HepG2 (cell line): ENCODE results near the gene OGFOD3. TPM values are rescaled to one million over a fixed set of nuclear protein-coding genes. Genes with fewer than 3 reads are reported as not detected.

Source experiments
- AGO2 ChIP-seq: fragments of 200-400 bp; formaldehyde crosslinking; optimal IDR thresholded peaks from 2 replicates; pipeline ENCODE3; 2017; ENCODE audit warnings: mild to moderate bottlenecking, low read depth, low read length, moderate library complexity
- ARNT2 ChIP-seq: sonication (generic); formaldehyde crosslinking; IDR thresholded peaks from 2 replicates; pipeline ENCODE4 v1.8.0; 2022; ENCODE audit warnings: mild to moderate bottlenecking, low read depth, missing genetic modification reagents, moderate library complexity
- CEBPB ChIP-seq: IDR thresholded peaks from 2 replicates; pipeline ENCODE4 v1.6.1; 2011; ENCODE audit warnings: low read depth, low read length, improper control_type of control experiment, borderline replicate concordance
- FOXA1 ChIP-seq, 2 experiments: fragments of 450-650 bp in 1 of 2; sonication (generic) in 1 of 2; formaldehyde crosslinking in 1 of 2; IDR thresholded peaks; 2 replicates each; pipeline versions ENCODE4 v1.4.0 to v1.6.1; 2016 to 2020; ENCODE audit warnings: missing genetic modification reagents in 1 of 2
- FOXA3 ChIP-seq: IDR thresholded peaks from 2 replicates; pipeline ENCODE4 v1.6.1; 2016; ENCODE audit warnings: missing genetic modification reagents, missing compliant biosample characterization
- FOXO1 ChIP-seq: sonication (generic); formaldehyde crosslinking; IDR thresholded peaks from 2 replicates; pipeline ENCODE4 v1.4.0; 2020; ENCODE audit warnings: missing genetic modification reagents
- MAFK ChIP-seq, 2 experiments: IDR thresholded peaks in 1 of 2; conservative IDR thresholded peaks in 1 of 2; 2 replicates each; pipeline ENCODE4 v1.6.1; 2011; ENCODE audit warnings: improper control_type of control experiment in 2 of 2, low read length in 2 of 2
- NFE2L1 ChIP-seq: sonication (generic); formaldehyde crosslinking; IDR thresholded peaks from 2 replicates; pipeline ENCODE4 v1.4.0; 2020; ENCODE audit warnings: missing genetic modification reagents, mild to moderate bottlenecking, borderline replicate concordance
- PCBP1 ChIP-seq: fragments of 200-400 bp; formaldehyde crosslinking; IDR thresholded peaks from 2 replicates; pipeline ENCODE4 v1.6.1; 2017; ENCODE audit warnings: mild to moderate bottlenecking, low read depth, low read length, borderline replicate concordance
- RBM39 ChIP-seq: fragments of 200-400 bp; formaldehyde crosslinking; IDR thresholded peaks from one replicate; pipeline ENCODE4 v1.6.1; 2018; ENCODE audit warnings: antibody characterized with exemption, mild to moderate bottlenecking, low read depth, low read length; ENCODE audit not compliant: poor library complexity, severe bottlenecking
- SAP130 ChIP-seq: IDR thresholded peaks from 2 replicates; pipeline ENCODE4 v1.6.1; 2016; ENCODE audit warnings: low read depth
- SMAD3 ChIP-seq: sonication (generic); formaldehyde crosslinking; IDR thresholded peaks from 2 replicates; pipeline ENCODE4 v1.4.0; 2020; ENCODE audit warnings: missing genetic modification reagents
- THAP11 ChIP-seq: IDR thresholded peaks from 2 replicates; pipeline ENCODE4 v1.6.1; 2016; ENCODE audit warnings: missing biosample characterization, missing genetic modification reagents
- ZNF547 ChIP-seq: sonication (generic); formaldehyde crosslinking; IDR thresholded peaks from 2 replicates; pipeline ENCODE4 v1.5.1; 2020; ENCODE audit warnings: mild to moderate bottlenecking, missing genetic modification reagents
- ZNF558 ChIP-seq: sonication (generic); formaldehyde crosslinking; IDR thresholded peaks from 2 replicates; pipeline ENCODE4 v1.9.0; 2022; ENCODE audit warnings: mild to moderate bottlenecking, missing genetic modification reagents, borderline replicate concordance
- ZNF704 ChIP-seq: sonication (generic); formaldehyde crosslinking; IDR thresholded peaks from 2 replicates; pipeline ENCODE4 v1.8.1; 2023; ENCODE audit warnings: mild to moderate bottlenecking, inconsistent platforms, moderate library complexity, missing genetic modification reagents, borderline replicate concordance
- ZNF768 ChIP-seq: sonication (generic); formaldehyde crosslinking; IDR thresholded peaks from 2 replicates; pipeline ENCODE4 v1.4.0; 2020; ENCODE audit warnings: missing genetic modification reagents
- ZNF839 ChIP-seq: sonication (generic); formaldehyde crosslinking; IDR thresholded peaks from 2 replicates; pipeline ENCODE4 v1.4.0; 2020; ENCODE audit warnings: missing genetic modification reagents, mild to moderate bottlenecking, borderline replicate concordance
- polyA plus RNA-seq, 8 experiments: library from polyadenylated mRNA; depleted of rRNA in 3 of 8; stranded (reverse) in 7 of 8; unstranded in 1 of 8; fragments of >200 nt; fragmentation: Illumina TruSeq in 4 of 8; extraction: Trizol in 4 of 8; gene quantifications; 2 replicates each; pipeline versions ENCODE4 v1.2.1 to v1.2.3, GENCODE V29; 2011 to 2016; ENCODE audit warnings: low read depth in 4 of 8, missing spikeins in 1 of 8, mixed read lengths in 1 of 8; ENCODE audit not compliant: insufficient read depth in 1 of 8
- total RNA-seq, 5 experiments: library from RNA; depleted of rRNA; stranded (reverse); fragments of >200 nt; fragmentation: Illumina TruSeq; extraction: Trizol; gene quantifications; 2 replicates each; pipeline ENCODE4 v1.2.3, GENCODE V29; 2016; ENCODE audit warnings: low read depth in 1 of 5
- TF ChIP-seq, protein P1 (sequence below): sonication (generic); formaldehyde crosslinking; IDR thresholded peaks from 2 replicates; pipeline ENCODE4 v1.8.0; 2022; ENCODE audit warnings: mild to moderate bottlenecking, missing genetic modification reagents
- TF ChIP-seq, protein P2 (sequence below): sonication (generic); formaldehyde crosslinking; IDR thresholded peaks from 2 replicates; pipeline ENCODE4 v1.8.1; 2023; ENCODE audit warnings: mild to moderate bottlenecking, missing genetic modification reagents
- TF ChIP-seq, protein P3 (sequence below): sonication (generic); formaldehyde crosslinking; IDR thresholded peaks from 2 replicates; pipeline ENCODE4 v1.4.0; 2020; ENCODE audit warnings: missing genetic modification reagents

The OGFOD3 gene
- total and polyA plus RNA-seq, 2 of the 13 experiments (the other 11 are each of a cell fraction or from before 2014, with no cell fraction given), result 40.0 to 42.1 TPM

DNA sequence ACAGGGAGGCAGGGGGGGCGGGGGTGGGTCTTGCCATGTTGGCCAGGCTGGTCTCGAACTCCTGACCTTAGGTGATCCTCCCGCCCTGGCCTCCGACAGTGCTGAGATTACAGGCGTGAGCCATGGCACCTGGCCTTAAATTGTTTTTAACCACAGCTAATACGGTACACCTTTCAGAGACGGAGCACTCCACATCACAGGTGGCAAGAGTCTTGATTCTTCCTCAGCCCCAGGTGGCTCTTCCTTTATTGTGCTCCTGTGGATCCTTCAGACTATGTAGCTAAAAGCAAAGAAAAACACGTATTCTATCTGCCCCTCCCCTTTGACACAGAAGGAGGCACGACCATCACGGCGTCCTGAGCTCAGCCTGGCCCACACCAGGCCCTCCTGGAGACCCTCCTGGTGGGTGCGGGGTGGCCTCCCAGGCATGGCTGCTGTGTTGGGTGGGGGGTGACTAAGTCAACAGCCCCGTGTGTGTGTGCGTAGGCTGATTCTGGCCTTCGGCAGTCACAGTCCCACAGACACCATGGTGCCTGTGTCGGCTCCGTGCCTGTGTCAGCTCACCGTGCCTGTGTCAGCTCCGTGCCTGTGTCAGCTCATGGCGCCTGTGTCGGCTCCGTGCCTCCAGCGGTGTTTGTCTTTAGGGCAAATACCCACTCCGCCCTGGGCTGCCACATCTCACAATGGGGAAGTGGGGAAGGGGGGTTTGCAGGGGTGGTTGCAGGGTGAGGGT lies 74.0 kb downstream of the OGFOD3 start (continued):
- TF ChIP-seq ZNF839 (peak; percentile 68; the same call in 1 of the 2 replicates), NFE2L1 (0 out of 2 replicates have a peak, but pooled peaks have one; percentile 42), FOXO1 (0 out of 2 replicates have a peak, but pooled peaks have one; percentile 30), SAP130 (0 out of 2 replicates have a peak, but pooled peaks have one; percentile 13), SMAD3 (no peak), AGO2 (peak; percentile 89), THAP11 (CRISPR knock-in tag) (0 out of 2 replicates have a peak, but pooled peaks have one; percentile 1), ZNF768 (CRISPR knock-in tag) (peak; percentile 59; the same call in 1 of the 2 replicates), FOXA3 (CRISPR knock-in tag) (peak; percentile 13; the same call in 1 of the 2 replicates), PCBP1 (no peak), MAFK (conservative IDR thresholded peaks at IDR 0.05 in 1 of 2, IDR thresholded peaks at IDR 0.05 in 1 of 2; ENCODE audit: low read length in 2 of 2) (no peak), RBM39 (peak; percentile 44), ZNF704 (CRISPR knock-in tag) (0 out of 2 replicates have a peak, but pooled peaks have one; percentile 50), ARNT2 (CRISPR knock-in tag) (0 out of 2 replicates have a peak, but pooled peaks have one; percentile 26), CEBPB (no peak), FOXA1 (IDR thresholded peaks at IDR 0.05) (no peak), FOXA1 (CRISPR knock-in tag; IDR thresholded peaks at IDR 0.05) (peak; percentile 62), ZNF547 (peak; percentile 11; the same call in 1 of the 2 replicates), ZNF558 (no peak)
- TF ChIP-seq, protein P1, sequence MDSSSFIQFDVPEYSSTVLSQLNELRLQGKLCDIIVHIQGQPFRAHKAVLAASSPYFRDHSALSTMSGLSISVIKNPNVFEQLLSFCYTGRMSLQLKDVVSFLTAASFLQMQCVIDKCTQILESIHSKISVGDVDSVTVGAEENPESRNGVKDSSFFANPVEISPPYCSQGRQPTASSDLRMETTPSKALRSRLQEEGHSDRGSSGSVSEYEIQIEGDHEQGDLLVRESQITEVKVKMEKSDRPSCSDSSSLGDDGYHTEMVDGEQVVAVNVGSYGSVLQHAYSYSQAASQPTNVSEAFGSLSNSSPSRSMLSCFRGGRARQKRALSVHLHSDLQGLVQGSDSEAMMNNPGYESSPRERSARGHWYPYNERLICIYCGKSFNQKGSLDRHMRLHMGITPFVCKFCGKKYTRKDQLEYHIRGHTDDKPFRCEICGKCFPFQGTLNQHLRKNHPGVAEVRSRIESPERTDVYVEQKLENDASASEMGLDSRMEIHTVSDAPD (CRISPR knock-in tag), result 0 out of 2 replicates have a peak, but pooled peaks have one; percentile 42
- TF ChIP-seq, protein P2, sequence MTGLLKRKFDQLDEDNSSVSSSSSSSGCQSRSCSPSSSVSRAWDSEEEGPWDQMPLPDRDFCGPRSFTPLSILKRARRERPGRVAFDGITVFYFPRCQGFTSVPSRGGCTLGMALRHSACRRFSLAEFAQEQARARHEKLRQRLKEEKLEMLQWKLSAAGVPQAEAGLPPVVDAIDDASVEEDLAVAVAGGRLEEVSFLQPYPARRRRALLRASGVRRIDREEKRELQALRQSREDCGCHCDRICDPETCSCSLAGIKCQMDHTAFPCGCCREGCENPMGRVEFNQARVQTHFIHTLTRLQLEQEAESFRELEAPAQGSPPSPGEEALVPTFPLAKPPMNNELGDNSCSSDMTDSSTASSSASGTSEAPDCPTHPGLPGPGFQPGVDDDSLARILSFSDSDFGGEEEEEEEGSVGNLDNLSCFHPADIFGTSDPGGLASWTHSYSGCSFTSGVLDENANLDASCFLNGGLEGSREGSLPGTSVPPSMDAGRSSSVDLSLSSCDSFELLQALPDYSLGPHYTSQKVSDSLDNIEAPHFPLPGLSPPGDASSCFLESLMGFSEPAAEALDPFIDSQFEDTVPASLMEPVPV (CRISPR knock-in tag), result peak; percentile 55; the same call in 1 of the 2 replicates
- TF ChIP-seq, protein P3, sequence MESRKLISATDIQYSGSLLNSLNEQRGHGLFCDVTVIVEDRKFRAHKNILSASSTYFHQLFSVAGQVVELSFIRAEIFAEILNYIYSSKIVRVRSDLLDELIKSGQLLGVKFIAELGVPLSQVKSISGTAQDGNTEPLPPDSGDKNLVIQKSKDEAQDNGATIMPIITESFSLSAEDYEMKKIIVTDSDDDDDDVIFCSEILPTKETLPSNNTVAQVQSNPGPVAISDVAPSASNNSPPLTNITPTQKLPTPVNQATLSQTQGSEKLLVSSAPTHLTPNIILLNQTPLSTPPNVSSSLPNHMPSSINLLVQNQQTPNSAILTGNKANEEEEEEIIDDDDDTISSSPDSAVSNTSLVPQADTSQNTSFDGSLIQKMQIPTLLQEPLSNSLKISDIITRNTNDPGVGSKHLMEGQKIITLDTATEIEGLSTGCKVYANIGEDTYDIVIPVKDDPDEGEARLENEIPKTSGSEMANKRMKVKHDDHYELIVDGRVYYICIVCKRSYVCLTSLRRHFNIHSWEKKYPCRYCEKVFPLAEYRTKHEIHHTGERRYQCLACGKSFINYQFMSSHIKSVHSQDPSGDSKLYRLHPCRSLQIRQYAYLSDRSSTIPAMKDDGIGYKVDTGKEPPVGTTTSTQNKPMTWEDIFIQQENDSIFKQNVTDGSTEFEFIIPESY, result peak; percentile 29; the same call in 1 of the 2 replicates
